Activated naive CD8-positive, alpha-beta T cell (primary cell): ENCODE measurements around the gene MED31.
"Not testable (repeated sequence)": the region's sequence is repeated elsewhere in the genome, so short reads cannot be mapped to it uniquely, and the experiment has no call there.

Experiments used
- H3K27ac Mint-ChIP-seq: one replicate; pipeline ENCODE4 v1.8.0; 2021; ENCODE audit warnings: mixed read lengths
- H3K27me3 Mint-ChIP-seq: one replicate; pipeline ENCODE4 v1.8.0; 2021; ENCODE audit warnings: mixed read lengths
- H3K36me3 Mint-ChIP-seq: one replicate; pipeline ENCODE4 v1.8.0; 2021; ENCODE audit warnings: mixed read lengths
- H3K4me1 Mint-ChIP-seq: one replicate; pipeline ENCODE4 v1.8.0; 2021; ENCODE audit warnings: low read depth, mixed read lengths
- H3K4me3 Mint-ChIP-seq: one replicate; pipeline ENCODE4 v1.8.0; 2021; ENCODE audit warnings: mild to moderate bottlenecking, mixed read lengths
- H3K9me3 Mint-ChIP-seq: one replicate; pipeline ENCODE4 v1.8.0; 2021; ENCODE audit warnings: low read depth, mixed read lengths

MED31 gene

GRCh38 chr17:6651354-6651918 lies at the start of gene MED31, which contains the start of gene C17orf100:
TSS of gene MED31 (minus strand) at chr17:6651605. CDS start at chr17:6651528, 77 bp downstream.
TSS of gene C17orf100 (plus strand) at chr17:6651762. CDS start at chr17:6651914, 152 bp downstream.
- H3K4me1 Mint-ChIP-seq = peaks cover 63% of the 10 kb centered on the region
- peak within 1 kb of the TSS; percentile 98 for H3K27ac Mint-ChIP-seq
- H3K36me3 Mint-ChIP-seq = peaks cover 3% of the 10 kb centered on the region
- H3K4me3 Mint-ChIP-seq = peak within 1 kb of the TSS; percentile 100
- no peaks in the 10 kb centered on the region for H3K27me3 Mint-ChIP-seq
- H3K9me3 Mint-ChIP-seq = no peaks in the 10 kb centered on the region

GRCh38 chr17:6700948-6701307 lies 49.5 kb upstream of the MED31 start:
- Mint-ChIP-seq H3K4me3 (no peak overlapping the region), H3K27ac (no peak overlapping the region), H3K27me3 (peaks cover 2% of the 10 kb centered on the region), H3K4me1 (peaks cover 2% of the 10 kb centered on the region), H3K9me3 (no peaks in the 10 kb centered on the region), H3K36me3 (no peaks in the 10 kb centered on the region)

GRCh38 chr17:6699997-6700947 lies 48.9 kb upstream of the MED31 start:
- Mint-ChIP-seq H3K27ac (no peak overlapping the region), H3K36me3 (no peaks in the 10 kb centered on the region), H3K27me3 (peaks cover 2% of the 10 kb centered on the region), H3K4me3 (no peak overlapping the region), H3K4me1 (peaks cover 2% of the 10 kb centered on the region), H3K9me3 (no peaks in the 10 kb centered on the region)

- H3K4me3 Mint-ChIP-seq = no peak overlapping the region
- no peak overlapping the region for H3K27ac Mint-ChIP-seq
- peaks cover 2% of the 10 kb centered on the region for H3K4me1 Mint-ChIP-seq
- no peaks in the 10 kb centered on the region for H3K9me3 Mint-ChIP-seq
- no peaks in the 10 kb centered on the region for H3K36me3 Mint-ChIP-seq
- peaks cover 6% of the 10 kb centered on the region for H3K27me3 Mint-ChIP-seq
Observed at GRCh38 chr17:6698004-6698403, 46.6 kb upstream of the MED31 start.

GRCh38 chr17:6696906-6697305 lies 45.5 kb upstream of the MED31 start:
- H3K9me3 Mint-ChIP-seq = no peaks in the 10 kb centered on the region
- no peak overlapping the region for H3K4me3 Mint-ChIP-seq
- H3K27me3 Mint-ChIP-seq = peaks cover 13% of the 10 kb centered on the region
- H3K27ac Mint-ChIP-seq = no peak overlapping the region
- H3K4me1 Mint-ChIP-seq = no peaks in the 10 kb centered on the region
- H3K36me3 Mint-ChIP-seq = no peaks in the 10 kb centered on the region

- H3K4me3 Mint-ChIP-seq = no peak overlapping the region
- H3K36me3 Mint-ChIP-seq = no peaks in the 10 kb centered on the region
- no peaks in the 10 kb centered on the region for H3K4me1 Mint-ChIP-seq
- no peaks in the 10 kb centered on the region for H3K9me3 Mint-ChIP-seq
- no peak overlapping the region for H3K27ac Mint-ChIP-seq
- peaks cover 16% of the 10 kb centered on the region for H3K27me3 Mint-ChIP-seq
Observed at GRCh38 chr17:6695565-6695964, 44.2 kb upstream of the MED31 start.

- Mint-ChIP-seq H3K4me1 (no peaks in the 10 kb centered on the region), H3K9me3 (no peaks in the 10 kb centered on the region), H3K4me3 (no peak overlapping the region), H3K36me3 (no peaks in the 10 kb centered on the region), H3K27me3 (peaks cover 16% of the 10 kb centered on the region), H3K27ac (no peak overlapping the region)
Observed at GRCh38 chr17:6695051-6695450, 43.6 kb upstream of the MED31 start.

- not testable (repeated sequence) for H3K9me3 Mint-ChIP-seq, H3K4me3 Mint-ChIP-seq, H3K36me3 Mint-ChIP-seq, H3K4me1 Mint-ChIP-seq, H3K27ac Mint-ChIP-seq
- peaks cover 26% of the 10 kb centered on the region for H3K27me3 Mint-ChIP-seq
Observed at GRCh38 chr17:6691958-6692357, 40.6 kb upstream of the MED31 start.

- no peak overlapping the region for H3K27ac Mint-ChIP-seq
- H3K9me3 Mint-ChIP-seq = no peaks in the 10 kb centered on the region
- no peak overlapping the region for H3K4me3 Mint-ChIP-seq
- no peaks in the 10 kb centered on the region for H3K36me3 Mint-ChIP-seq
- H3K4me1 Mint-ChIP-seq = no peaks in the 10 kb centered on the region
- H3K27me3 Mint-ChIP-seq = peaks cover 27% of the 10 kb centered on the region
Observed at GRCh38 chr17:6691546-6691945, 40.1 kb upstream of the MED31 start.

GRCh38 chr17:6690641-6691040 lies 39.2 kb upstream of the MED31 start:
- H3K4me3 Mint-ChIP-seq = no peak overlapping the region

GRCh38 chr17:6688944-6689343 lies 37.5 kb upstream of the MED31 start:
- no peak overlapping the region for H3K4me3 Mint-ChIP-seq
- peaks cover 30% of the 10 kb centered on the region for H3K27me3 Mint-ChIP-seq
- H3K9me3 Mint-ChIP-seq = no peaks in the 10 kb centered on the region

More at GRCh38 chr17:6690641-6691040, 39.2 kb upstream of the MED31 start:
- Mint-ChIP-seq H3K27ac (no peak overlapping the region), H3K9me3 (no peaks in the 10 kb centered on the region), H3K36me3 (no peaks in the 10 kb centered on the region), H3K4me1 (no peaks in the 10 kb centered on the region), H3K27me3 (peaks cover 31% of the 10 kb centered on the region)

GRCh38 chr17:6686026-6686425 lies 34.6 kb upstream of the MED31 start:
- Mint-ChIP-seq H3K27me3 (peaks cover 26% of the 10 kb centered on the region), H3K4me3 (no peak overlapping the region), H3K36me3 (no peaks in the 10 kb centered on the region), H3K27ac (no peak overlapping the region), H3K4me1 (no peaks in the 10 kb centered on the region), H3K9me3 (no peaks in the 10 kb centered on the region)

More at GRCh38 chr17:6688944-6689343, 37.5 kb upstream of the MED31 start:
- Mint-ChIP-seq H3K36me3 (no peaks in the 10 kb centered on the region), H3K4me1 (no peaks in the 10 kb centered on the region), H3K27ac (no peak overlapping the region)

- no peak overlapping the region for H3K4me3 Mint-ChIP-seq
- peaks cover 27% of the 10 kb centered on the region for H3K27me3 Mint-ChIP-seq
- no peaks in the 10 kb centered on the region for H3K9me3 Mint-ChIP-seq
- H3K36me3 Mint-ChIP-seq = no peaks in the 10 kb centered on the region
- H3K27ac Mint-ChIP-seq = no peak overlapping the region
- H3K4me1 Mint-ChIP-seq = no peaks in the 10 kb centered on the region
Observed at GRCh38 chr17:6684881-6685767, 33.7 kb upstream of the MED31 start.

GRCh38 chr17:6684460-6684783 lies 33.0 kb upstream of the MED31 start:
- Mint-ChIP-seq H3K9me3 (no peaks in the 10 kb centered on the region), H3K36me3 (no peaks in the 10 kb centered on the region)

More at GRCh38 chr17:6684460-6684783, 33.0 kb upstream of the MED31 start:
- no peak overlapping the region for H3K27ac Mint-ChIP-seq
- no peak overlapping the region for H3K4me3 Mint-ChIP-seq
- no peaks in the 10 kb centered on the region for H3K4me1 Mint-ChIP-seq
- H3K27me3 Mint-ChIP-seq = peaks cover 29% of the 10 kb centered on the region
